Endometrial microvascular endothelial cells (primary cell): ENCODE results near the gene LENG9. TPM values are rescaled to one million over a fixed set of nuclear protein-coding genes. Genes with fewer than 3 reads are reported as not detected.

ENCODE experiments used
- in situ Hi-C: cut with HindIII; loops from 2 replicates; pipeline ENCODE4 v1.10.0; 2017; ENCODE audit warnings: low sequenced_read_pairs, low pct_unique_long_range_greater_than_20kb; ENCODE audit errors: inconsistent ontology term
- total RNA-seq: library from RNA; depleted of rRNA; stranded (reverse); fragments of >200 nt; gene quantifications from one replicate; pipeline ENCODE4 v1.2.3, GENCODE V29; 2015; ENCODE audit errors: inconsistent ontology term

The LENG9 gene
- total RNA-seq, 1 donor from 2014 or later, result 4.4 TPM

- in situ Hi-C loops, result no loop called here
These were observed 34.4 kb downstream of the LENG9 start for GRCh38 chr19:54429176-54429495.

GRCh38 chr19:54428323-54429175 is 35.0 kb downstream of the LENG9 start:
- in situ Hi-C loops, result no loop called here

GRCh38 chr19:54427586-54427985 is 36.0 kb downstream of the LENG9 start:
- in situ Hi-C loops, result no loop called here

- in situ Hi-C loops, result no loop called here
These were observed 37.2 kb downstream of the LENG9 start for GRCh38 chr19:54426291-54426931.

GRCh38 chr19:54425382-54425723 is 38.2 kb downstream of the LENG9 start:
- in situ Hi-C loops, result no loop called here

- in situ Hi-C loops, result no loop called here
These were observed 38.8 kb downstream of the LENG9 start for GRCh38 chr19:54424660-54425381.

- in situ Hi-C loops, result no loop called here
These were observed 39.4 kb downstream of the LENG9 start for GRCh38 chr19:54424201-54424600.

- in situ Hi-C loops, result no loop called here
These were observed 41.4 kb downstream of the LENG9 start for GRCh38 chr19:54422136-54422535.

GRCh38 chr19:54421521-54421920 is 42.1 kb downstream of the LENG9 start:
- in situ Hi-C loops, result no loop called here

GRCh38 chr19:54421169-54421516 is 42.4 kb downstream of the LENG9 start:
- in situ Hi-C loops, result no loop called here

GRCh38 chr19:54420383-54421168 is 43.0 kb downstream of the LENG9 start:
- in situ Hi-C loops, result no loop called here

- in situ Hi-C loops, result no loop called here
These were observed 43.6 kb downstream of the LENG9 start for GRCh38 chr19:54420068-54420382.

- in situ Hi-C loops, result no loop called here
These were observed 44.4 kb downstream of the LENG9 start for GRCh38 chr19:54418930-54419800.

- in situ Hi-C loops, result no loop called here
These were observed 45.3 kb downstream of the LENG9 start for GRCh38 chr19:54418030-54418929.

GRCh38 chr19:54416695-54417491 is 46.7 kb downstream of the LENG9 start:
- in situ Hi-C loops, result no loop called here

GRCh38 chr19:54415901-54416673 is 47.5 kb downstream of the LENG9 start:
- in situ Hi-C loops, result no loop called here
